GM12801 (cell line): ENCODE results near the gene LLGL1.

ENCODE experiments used
- TF ChIP-seq, protein P1 (sequence below): IDR thresholded peaks from one replicate; pipeline ENCODE4 v1.5.1; 2011; ENCODE audit warnings: control low read depth; ENCODE audit not compliant: insufficient read length; ENCODE audit errors: extremely low read depth

Gene LLGL1

DNA sequence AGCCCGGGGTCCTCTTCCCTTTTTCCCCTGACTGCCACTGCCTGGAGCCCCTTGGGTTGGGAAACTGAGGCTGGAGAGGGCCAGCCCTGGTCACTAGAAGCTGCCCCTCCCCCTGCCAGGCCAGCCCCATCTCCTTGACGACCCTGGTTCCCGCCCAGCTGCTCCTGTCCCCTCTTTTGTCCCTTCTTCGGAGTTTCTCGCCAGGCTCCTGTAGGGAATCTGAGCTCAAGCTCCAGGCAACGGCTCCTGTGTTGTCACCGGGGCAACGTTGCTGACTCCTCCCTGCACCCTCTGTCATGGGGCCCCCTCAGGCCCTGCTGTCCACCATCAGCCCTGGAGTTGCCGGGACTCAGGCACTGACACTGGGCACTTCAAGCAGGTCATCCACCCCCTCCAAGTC is 5.7 kb downstream of the LLGL1 start:
- TF ChIP-seq, protein P1, sequence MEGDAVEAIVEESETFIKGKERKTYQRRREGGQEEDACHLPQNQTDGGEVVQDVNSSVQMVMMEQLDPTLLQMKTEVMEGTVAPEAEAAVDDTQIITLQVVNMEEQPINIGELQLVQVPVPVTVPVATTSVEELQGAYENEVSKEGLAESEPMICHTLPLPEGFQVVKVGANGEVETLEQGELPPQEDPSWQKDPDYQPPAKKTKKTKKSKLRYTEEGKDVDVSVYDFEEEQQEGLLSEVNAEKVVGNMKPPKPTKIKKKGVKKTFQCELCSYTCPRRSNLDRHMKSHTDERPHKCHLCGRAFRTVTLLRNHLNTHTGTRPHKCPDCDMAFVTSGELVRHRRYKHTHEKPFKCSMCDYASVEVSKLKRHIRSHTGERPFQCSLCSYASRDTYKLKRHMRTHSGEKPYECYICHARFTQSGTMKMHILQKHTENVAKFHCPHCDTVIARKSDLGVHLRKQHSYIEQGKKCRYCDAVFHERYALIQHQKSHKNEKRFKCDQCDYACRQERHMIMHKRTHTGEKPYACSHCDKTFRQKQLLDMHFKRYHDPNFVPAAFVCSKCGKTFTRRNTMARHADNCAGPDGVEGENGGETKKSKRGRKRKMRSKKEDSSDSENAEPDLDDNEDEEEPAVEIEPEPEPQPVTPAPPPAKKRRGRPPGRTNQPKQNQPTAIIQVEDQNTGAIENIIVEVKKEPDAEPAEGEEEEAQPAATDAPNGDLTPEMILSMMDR = no peak

DNA sequence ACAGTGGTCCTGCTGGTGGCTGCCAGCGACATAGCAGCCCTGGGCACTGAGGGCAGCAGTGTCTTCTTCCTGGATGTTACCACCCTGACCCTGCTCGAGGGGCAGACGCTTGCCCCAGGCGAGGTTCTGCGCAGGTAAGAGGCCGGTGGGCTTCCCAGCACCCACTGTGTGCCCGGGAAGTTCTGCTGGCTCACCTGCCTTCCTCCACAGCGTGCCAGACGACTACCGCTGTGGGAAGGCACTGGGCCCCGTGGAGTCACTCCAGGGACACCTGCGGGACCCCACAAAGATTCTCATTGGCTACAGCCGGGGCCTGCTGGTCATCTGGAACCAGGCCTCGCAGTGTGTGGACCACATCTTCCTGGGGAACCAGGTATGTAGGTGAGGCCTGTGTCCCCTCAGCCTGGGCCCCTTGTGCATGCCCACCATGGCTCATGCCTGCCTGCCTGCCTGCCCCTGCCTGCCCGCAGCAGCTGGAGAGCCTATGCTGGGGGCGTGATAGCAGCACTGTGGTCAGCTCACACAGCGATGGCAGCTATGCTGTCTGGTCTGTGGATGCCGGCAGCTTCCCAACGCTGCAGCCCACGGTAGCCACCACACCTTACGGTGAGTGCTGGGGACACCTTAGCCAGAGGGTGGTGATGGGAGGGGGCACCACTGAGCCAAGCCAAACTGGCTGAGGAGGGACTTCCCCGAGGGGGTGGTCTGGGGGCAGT is 8.5 kb downstream of the LLGL1 start:
- TF ChIP-seq, protein P1 = no peak

DNA sequence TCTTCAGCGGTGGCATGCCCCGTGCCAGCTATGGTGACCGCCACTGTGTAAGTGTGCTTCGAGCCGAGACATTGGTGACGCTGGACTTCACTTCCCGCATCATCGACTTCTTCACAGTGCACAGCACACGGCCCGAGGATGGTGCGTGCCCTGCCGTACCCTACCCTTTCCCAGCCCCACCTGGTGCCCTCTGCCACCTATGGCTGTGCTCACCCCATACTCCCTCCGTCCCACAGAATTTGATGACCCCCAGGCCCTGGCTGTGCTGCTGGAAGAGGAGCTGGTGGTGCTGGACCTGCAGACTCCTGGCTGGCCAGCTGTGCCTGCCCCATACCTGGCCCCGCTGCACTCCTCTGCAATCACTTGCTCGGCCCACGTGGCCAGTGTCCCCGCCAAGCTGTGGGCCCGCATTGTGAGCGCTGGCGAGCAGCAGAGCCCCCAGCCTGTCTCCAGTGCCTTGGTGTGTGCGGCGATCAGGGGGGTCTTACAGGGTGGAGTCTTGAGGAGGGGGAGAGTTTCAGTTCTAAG is 9.5 kb downstream of the LLGL1 start:
- TF ChIP-seq, protein P1 = no peak

DNA sequence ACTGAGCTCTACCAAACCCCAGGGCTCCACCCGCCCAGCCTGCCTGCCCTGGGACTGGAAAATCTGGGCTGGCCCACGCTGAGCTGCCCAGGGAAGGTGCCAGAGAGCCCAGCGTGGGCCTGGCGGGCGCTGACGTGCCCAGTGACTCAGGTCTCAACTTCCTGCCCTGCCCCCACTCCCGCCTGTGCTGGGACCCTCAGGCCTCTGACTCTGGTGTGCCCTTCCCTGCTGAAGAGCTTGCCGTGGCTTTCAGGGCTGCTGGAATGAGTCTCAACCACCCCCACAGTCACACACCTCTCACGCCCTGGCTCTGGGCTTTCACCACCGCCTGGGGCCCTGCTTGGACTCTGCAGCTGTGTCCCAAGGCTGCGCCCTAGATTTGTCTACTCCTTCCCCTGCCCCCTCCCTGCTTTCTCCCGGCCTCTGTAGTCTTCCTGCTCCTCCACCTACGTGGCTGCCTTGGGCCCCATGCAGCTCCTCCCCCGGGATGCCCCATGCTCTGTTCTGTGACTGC is 10.4 kb downstream of the LLGL1 start:
- TF ChIP-seq, protein P1 = no peak

DNA sequence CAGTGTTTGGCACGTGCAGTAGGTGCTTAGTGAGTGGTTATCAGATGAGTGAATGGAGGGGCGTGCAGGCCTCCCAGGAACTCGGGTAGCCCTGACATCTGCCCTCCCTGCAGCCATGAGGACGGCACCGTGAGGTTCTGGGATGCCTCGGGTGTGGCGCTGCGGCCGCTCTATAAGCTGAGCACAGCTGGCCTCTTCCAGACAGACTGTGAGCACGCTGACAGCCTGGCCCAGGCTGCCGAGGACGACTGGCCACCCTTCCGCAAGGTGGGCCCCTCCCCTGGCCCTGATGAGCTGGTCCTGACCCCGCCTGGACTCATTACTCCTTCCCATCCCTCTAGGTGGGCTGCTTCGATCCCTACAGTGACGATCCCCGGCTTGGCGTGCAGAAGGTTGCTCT is 11.1 kb downstream of the LLGL1 start:
- TF ChIP-seq, protein P1 = no peak

DNA sequence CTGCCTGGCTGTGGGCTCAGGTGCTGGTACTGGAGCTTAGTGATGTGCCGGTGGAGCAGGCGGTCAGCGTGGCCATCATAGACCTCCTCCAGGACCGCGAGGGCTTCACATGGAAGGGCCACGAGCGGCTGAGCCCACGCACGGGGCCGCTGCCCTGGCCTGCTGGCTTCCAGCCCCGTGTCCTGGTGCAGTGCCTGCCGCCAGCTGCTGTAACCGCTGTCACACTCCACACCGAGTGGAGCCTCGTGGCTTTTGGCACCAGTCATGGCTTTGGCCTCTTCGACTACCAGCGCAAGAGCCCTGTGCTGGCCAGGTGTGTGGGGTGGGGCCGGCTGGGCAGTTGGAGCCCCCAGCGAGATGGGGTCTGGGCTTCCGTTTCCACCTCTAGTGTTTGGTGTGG is 12.0 kb downstream of the LLGL1 start:
- TF ChIP-seq, protein P1 = no peak

DNA sequence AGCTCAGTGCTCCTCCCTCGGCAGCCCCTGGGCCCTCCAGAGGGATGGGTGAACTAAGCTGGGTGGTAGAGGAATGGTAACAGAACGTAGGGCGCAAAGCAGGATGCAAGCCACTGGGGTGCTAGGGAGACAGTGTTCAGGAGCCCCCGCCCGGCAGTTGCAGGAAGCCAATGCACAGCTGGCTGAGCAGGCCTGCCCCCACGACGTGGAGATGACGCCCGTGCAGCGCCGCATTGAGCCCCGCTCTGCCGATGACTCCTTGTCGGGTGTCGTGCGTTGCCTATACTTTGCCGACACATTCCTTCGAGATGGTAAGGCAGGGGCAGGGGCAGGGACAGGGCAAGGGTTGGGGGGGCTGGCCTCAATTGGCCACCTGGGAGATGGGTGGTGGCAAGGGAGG is 12.9 kb downstream of the LLGL1 start:
- TF ChIP-seq, protein P1 = no peak
